K562 (cell line): ENCODE results near the gene KPNA1. TPM values are rescaled to one million over a fixed set of nuclear protein-coding genes. Genes with fewer than 3 reads are reported as not detected.

Source experiments
- ATAC-seq: fragments of 200-7000 bp; cut with Tn5 transposase; 3 replicates; pipeline ENCODE4 v1.9.1; 2020; ENCODE audit warnings: moderate library complexity
- BruUV-seq: library from RNA; stranded (reverse); fragments of 400-500 nt; replicated peaks from 2 replicates; lab custom pipeline; 2021; lab: Mats Ljungman, UMichigan
- CTCF ChIA-PET: fragments of 300-600 bp; formaldehyde crosslinking; extraction: SDS; loops from one replicate; lab custom pipeline; 2021; ENCODE audit warnings: low intra/inter-chr PET ratio; lab: Yijun Ruan, JAX
- POLR2A ChIA-PET: fragments of 300-600, 350-650 bp; sonication (Branson Sonifier 250); formaldehyde crosslinking; extraction: SDS; loops from one replicate; lab custom pipeline; 2021; ENCODE audit warnings: antibody characterized with exemption, inconsistent platforms; lab: Yijun Ruan, JAX
- DNase-seq, 4 experiments: peaks; one replicate each; pipeline versions ENCODE4 v3.0.0 to v3.0.0-alpha.2; 2011 to 2018; ENCODE audit warnings: low spot score in 3 of 4, mixed read lengths in 3 of 4; ENCODE audit errors: extremely low read depth in 1 of 4
- FAIRE-seq: peaks from 2 replicates; lab custom pipeline; 2011; peaks lifted over from hg19 to GRCh38; lab: Jason Lieb, UNC
- H2AFZ ChIP-seq: 2 replicates; pipeline ENCODE4 v1.6.0; 2011; ENCODE audit warnings: low read depth, low read length, control low read depth, inconsistent platforms
- H3K27ac ChIP-seq: fragments of 200-600 bp; 3 replicates; pipeline ENCODE4 v1.8.0; 2011; ENCODE audit warnings: low read depth, mild to moderate bottlenecking, control low read depth, inconsistent platforms, low read length, moderate library complexity, mixed read lengths; ENCODE audit errors: extremely low read depth
- H3K27me3 ChIP-seq, 2 experiments: fragments of 300-600 bp in 1 of 2; 2 replicates in 1 of 2; 3 replicates in 1 of 2; pipeline versions ENCODE4 v1.6.0 to v1.8.0; 2011; ENCODE audit warnings: inconsistent platforms in 2 of 2, low read length in 2 of 2, mild to moderate bottlenecking in 1 of 2, mixed read lengths in 1 of 2, moderate library complexity in 1 of 2; ENCODE audit not compliant: control insufficient read depth in 2 of 2, insufficient read depth in 2 of 2
- H3K36me3 ChIP-seq: fragments of 300-600 bp; 3 replicates; pipeline ENCODE4 v1.8.0; 2011; ENCODE audit warnings: mild to moderate bottlenecking, low read length, inconsistent platforms; ENCODE audit not compliant: control insufficient read depth, insufficient read depth
- H3K4me1 ChIP-seq, 2 experiments: fragments of 200-600 bp in 1 of 2; replicated peaks in 1 of 2; 2 replicates in 1 of 2; 3 replicates in 1 of 2; pipeline versions ENCODE4 v1.5.1 to v1.8.0; 2011; ENCODE audit warnings: inconsistent platforms in 2 of 2, low read length in 2 of 2, mild to moderate bottlenecking in 1 of 2, mixed read lengths in 1 of 2, moderate library complexity in 1 of 2; ENCODE audit not compliant: control insufficient read depth in 2 of 2, insufficient read depth in 2 of 2
- H3K4me2 ChIP-seq: 2 replicates; pipeline ENCODE4 v1.6.1; 2011; ENCODE audit warnings: low read length, control low read depth, inconsistent platforms, mixed read lengths; ENCODE audit not compliant: insufficient read depth
- H3K4me3 ChIP-seq: fragments of 200-600 bp; sonication (generic), shearing (Covaris generic); 2 replicates; pipeline ENCODE4 v1.5.1; 2016; ENCODE audit warnings: control low read depth, inconsistent platforms
- H3K79me2 ChIP-seq: fragments of 200-600 bp; 3 replicates; pipeline ENCODE4 v1.8.0; 2011; ENCODE audit warnings: low read length, inconsistent platforms; ENCODE audit not compliant: control insufficient read depth, insufficient read depth
- H3K9ac ChIP-seq, 2 experiments: 2 replicates each; pipeline versions ENCODE4 v1.6.0 to v1.6.1; 2011; ENCODE audit warnings: low read depth in 2 of 2, low read length in 2 of 2, control low read depth in 1 of 2, inconsistent platforms in 1 of 2, mild to moderate bottlenecking in 1 of 2, mixed read lengths in 1 of 2; ENCODE audit not compliant: insufficient read depth in 1 of 2
- H3K9me1 ChIP-seq: one replicate; pipeline ENCODE4 v1.6.0; 2011; ENCODE audit warnings: inconsistent platforms, mild to moderate bottlenecking, low read length, moderate library complexity; ENCODE audit not compliant: control insufficient read depth, insufficient read depth
- H3K9me3 ChIP-seq: replicated peaks from 2 replicates; pipeline ENCODE4 v1.5.1; 2011; ENCODE audit warnings: low read depth, low read length, inconsistent platforms; ENCODE audit not compliant: control insufficient read depth, insufficient read depth
- H4K20me1 ChIP-seq: replicated peaks from 2 replicates; pipeline ENCODE4 v1.6.1; 2011; ENCODE audit warnings: low read length, inconsistent platforms, mixed read lengths; ENCODE audit not compliant: control insufficient read depth, insufficient read depth
- MTA2 ChIP-seq: fragments of 450-650 bp; IDR thresholded peaks from 2 replicates; pipeline ENCODE4 v1.6.1; 2016; ENCODE audit warnings: low read depth
- NBN ChIP-seq: fragments of 450-650 bp; IDR thresholded peaks from 2 replicates; pipeline ENCODE4 v1.6.1; 2016; ENCODE audit warnings: low read depth, mild to moderate bottlenecking
- NFIX ChIP-seq: fragments of 250-450 bp; sonication (Bioruptor Pico); IDR thresholded peaks from 2 replicates; pipeline ENCODE4 v1.4.0; 2020; ENCODE audit warnings: low read depth, mild to moderate bottlenecking, moderate library complexity
- POLR2G ChIP-seq: fragments of 200-400 bp; formaldehyde crosslinking; IDR thresholded peaks from 2 replicates; pipeline ENCODE4 v1.6.1; 2017; ENCODE audit warnings: low read depth, mild to moderate bottlenecking, antibody characterized with exemption, low read length, moderate library complexity
- STAG1 ChIP-seq: sonication (generic); formaldehyde crosslinking; IDR thresholded peaks from 2 replicates; pipeline ENCODE4 v1.5.0; 2020; ENCODE audit warnings: missing genetic modification reagents, borderline replicate concordance
- ZBED1 ChIP-seq: IDR thresholded peaks from 2 replicates; pipeline ENCODE4 v1.6.1; 2014
- WGBS: fragments of 100-300 bp; shearing (Covaris generic); methylation state at CpG from one replicate; pipeline ENCODE4 v1.1.6; 2016; ENCODE audit warnings: low coverage, mixed read lengths; ENCODE audit not compliant: insufficient coverage; ENCODE audit errors: missing lambda C conversion rate; 5-methylcytosine and 5-hydroxymethylcytosine counted together
- in situ Hi-C: fragments of 300-500 bp; cut with MboI; formaldehyde crosslinking; loops from 4 replicates; pipeline ENCODE4 v1.15.0; 2018; ENCODE audit warnings: inconsistent platforms, mixed read lengths
- intact Hi-C: fragments of 100-400 bp; cut with micrococcal nuclease; formaldehyde crosslinking; loops from 2 replicates; pipeline ENCODE4 v1.14.2; 2022
- polyA plus RNA-seq, 8 experiments: library from polyadenylated mRNA; depleted of rRNA in 4 of 8; stranded (reverse) in 5 of 8; unstranded in 3 of 8; fragments of >200 nt; fragmentation: Nextera tagmentation in 2 of 8; fragmentation: Illumina TruSeq in 1 of 8; extraction: Ambion mirVana in 2 of 8; extraction: Trizol in 1 of 8; gene quantifications; 2 replicates each; pipeline versions ENCODE4 v1.2.1 to v1.2.3, GENCODE V29; 2011 to 2014; ENCODE audit warnings: inconsistent platforms in 1 of 8, missing spikeins in 1 of 8
- total RNA-seq, 7 experiments: library from RNA; depleted of rRNA in 6 of 7; stranded (reverse); fragments of >200 nt in 6 of 7; fragmentation: Illumina TruSeq in 2 of 7; extraction: Trizol in 2 of 7; gene quantifications; 2 replicates each; pipeline versions ENCODE4 v1.2.1 to v1.2.3, GENCODE V29; 2011 to 2021; ENCODE audit warnings: low replicate concordance in 1 of 7
- TF ChIP-seq, protein P1 (sequence below): fragments of 450-650 bp; IDR thresholded peaks from 2 replicates; pipeline ENCODE4 v1.6.1; 2018; ENCODE audit warnings: mild to moderate bottlenecking, low read depth; ENCODE audit not compliant: partially characterized antibody
- TF ChIP-seq, protein P2 (sequence below): fragments of 450-650 bp; IDR thresholded peaks from 2 replicates; pipeline ENCODE4 v1.6.1; 2016; ENCODE audit warnings: mild to moderate bottlenecking
- TF ChIP-seq, protein P3 (sequence below), 2 experiments: fragments of 450-650 bp in 1 of 2; IDR thresholded peaks; 2 replicates each; pipeline ENCODE4 v1.6.1; 2011 to 2017; ENCODE audit warnings: low read depth in 2 of 2, antibody characterized with exemption in 1 of 2, borderline replicate concordance in 1 of 2, low read length in 1 of 2, mild to moderate bottlenecking in 1 of 2, mixed read lengths in 1 of 2; ENCODE audit not compliant: control insufficient read depth in 1 of 2
- TF ChIP-seq, protein P4 (sequence below): sonication (generic); formaldehyde crosslinking; IDR thresholded peaks from 2 replicates; pipeline ENCODE4 v1.8.1; 2023; ENCODE audit warnings: missing genetic modification reagents, mild to moderate bottlenecking, borderline replicate concordance

The KPNA1 gene
- total and polyA plus RNA-seq, 9 of the 15 experiments (the other 6 are each of a cell fraction or from before 2014, with no cell fraction given) = 9.3 to 53.8 (median 33.5) TPM

DNA sequence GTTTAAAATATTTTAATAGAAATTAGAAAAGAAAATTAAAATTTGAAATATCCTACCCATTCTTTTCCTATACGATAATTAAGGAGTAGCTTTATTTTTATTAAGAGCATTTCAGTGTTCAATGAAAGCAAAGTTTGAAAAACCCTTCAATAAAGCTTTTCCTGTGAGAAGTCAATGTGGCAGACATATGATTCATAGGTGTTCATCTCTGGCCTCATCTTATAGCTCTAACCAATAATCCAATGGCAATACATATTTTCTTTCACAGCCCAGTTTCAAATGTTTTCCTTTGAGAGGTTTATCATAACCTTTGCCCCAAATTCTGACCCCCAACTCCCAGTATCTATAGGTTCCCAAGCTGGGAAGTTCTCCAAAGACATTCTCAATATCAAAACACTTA, 8.3 kb downstream of the KPNA1 start:
- no peak overlapping the region for H3K9ac ChIP-seq
- H3K27me3 ChIP-seq = no peaks in the 10 kb centered on the region
- in situ Hi-C loops = no loop called here
- intact Hi-C loops = no loop called here
- no peaks in the 10 kb centered on the region for H3K36me3 ChIP-seq
- no peak for ATAC-seq
- no peak for FAIRE-seq
- no peak overlapping the region for H3K4me3 ChIP-seq
- no peak for DNase-seq
- POLR2A ChIA-PET = no interaction called here
- H2AFZ ChIP-seq = no peak overlapping the region
- 88% methylated on average over 1 of the region's 1 CpG for WGBS
- peaks cover 12% of the 10 kb centered on the region for H4K20me1 ChIP-seq
- CTCF ChIA-PET = no interaction called here
- H3K79me2 ChIP-seq = peaks cover 100% of the 10 kb centered on the region
- no peaks in the 10 kb centered on the region for H3K9me1 ChIP-seq
- H3K4me1 ChIP-seq = peaks cover 8 to 32% of the 10 kb centered on the region in 2 experiments; a peak in 3 of 5 replicates
- BruUV-seq = no TSS peak
- H3K9me3 ChIP-seq = no peaks in the 10 kb centered on the region
- no peak overlapping the region for H3K27ac ChIP-seq
- H3K4me2 ChIP-seq = no peak overlapping the region
- TF ChIP-seq MTA2 (no peak), STAG1 (CRISPR knock-in tag) (no peak), ZBED1 (no peak), NFIX (no peak), POLR2G (no peak), NBN (no peak)
- TF ChIP-seq, protein P1, sequence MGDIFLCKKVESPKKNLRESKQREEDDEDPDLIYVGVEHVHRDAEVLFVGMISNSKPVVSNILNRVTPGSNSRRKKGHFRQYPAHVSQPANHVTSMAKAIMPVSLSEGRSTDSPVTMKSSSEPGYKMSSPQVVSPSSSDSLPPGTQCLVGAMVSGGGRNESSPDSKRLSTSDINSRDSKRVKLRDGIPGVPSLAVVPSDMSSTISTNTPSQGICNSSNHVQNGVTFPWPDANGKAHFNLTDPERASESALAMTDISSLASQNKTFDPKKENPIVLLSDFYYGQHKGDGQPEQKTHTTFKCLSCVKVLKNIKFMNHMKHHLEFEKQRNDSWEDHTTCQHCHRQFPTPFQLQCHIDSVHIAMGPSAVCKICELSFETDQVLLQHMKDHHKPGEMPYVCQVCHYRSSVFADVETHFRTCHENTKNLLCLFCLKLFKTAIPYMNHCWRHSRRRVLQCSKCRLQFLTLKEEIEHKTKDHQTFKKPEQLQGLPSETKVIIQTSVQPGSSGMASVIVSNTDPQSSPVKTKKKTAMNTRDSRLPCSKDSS = no peak
- TF ChIP-seq, protein P2, sequence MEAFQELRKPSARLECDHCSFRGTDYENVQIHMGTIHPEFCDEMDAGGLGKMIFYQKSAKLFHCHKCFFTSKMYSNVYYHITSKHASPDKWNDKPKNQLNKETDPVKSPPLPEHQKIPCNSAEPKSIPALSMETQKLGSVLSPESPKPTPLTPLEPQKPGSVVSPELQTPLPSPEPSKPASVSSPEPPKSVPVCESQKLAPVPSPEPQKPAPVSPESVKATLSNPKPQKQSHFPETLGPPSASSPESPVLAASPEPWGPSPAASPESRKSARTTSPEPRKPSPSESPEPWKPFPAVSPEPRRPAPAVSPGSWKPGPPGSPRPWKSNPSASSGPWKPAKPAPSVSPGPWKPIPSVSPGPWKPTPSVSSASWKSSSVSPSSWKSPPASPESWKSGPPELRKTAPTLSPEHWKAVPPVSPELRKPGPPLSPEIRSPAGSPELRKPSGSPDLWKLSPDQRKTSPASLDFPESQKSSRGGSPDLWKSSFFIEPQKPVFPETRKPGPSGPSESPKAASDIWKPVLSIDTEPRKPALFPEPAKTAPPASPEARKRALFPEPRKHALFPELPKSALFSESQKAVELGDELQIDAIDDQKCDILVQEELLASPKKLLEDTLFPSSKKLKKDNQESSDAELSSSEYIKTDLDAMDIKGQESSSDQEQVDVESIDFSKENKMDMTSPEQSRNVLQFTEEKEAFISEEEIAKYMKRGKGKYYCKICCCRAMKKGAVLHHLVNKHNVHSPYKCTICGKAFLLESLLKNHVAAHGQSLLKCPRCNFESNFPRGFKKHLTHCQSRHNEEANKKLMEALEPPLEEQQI = no peak
- TF ChIP-seq, protein P3, sequence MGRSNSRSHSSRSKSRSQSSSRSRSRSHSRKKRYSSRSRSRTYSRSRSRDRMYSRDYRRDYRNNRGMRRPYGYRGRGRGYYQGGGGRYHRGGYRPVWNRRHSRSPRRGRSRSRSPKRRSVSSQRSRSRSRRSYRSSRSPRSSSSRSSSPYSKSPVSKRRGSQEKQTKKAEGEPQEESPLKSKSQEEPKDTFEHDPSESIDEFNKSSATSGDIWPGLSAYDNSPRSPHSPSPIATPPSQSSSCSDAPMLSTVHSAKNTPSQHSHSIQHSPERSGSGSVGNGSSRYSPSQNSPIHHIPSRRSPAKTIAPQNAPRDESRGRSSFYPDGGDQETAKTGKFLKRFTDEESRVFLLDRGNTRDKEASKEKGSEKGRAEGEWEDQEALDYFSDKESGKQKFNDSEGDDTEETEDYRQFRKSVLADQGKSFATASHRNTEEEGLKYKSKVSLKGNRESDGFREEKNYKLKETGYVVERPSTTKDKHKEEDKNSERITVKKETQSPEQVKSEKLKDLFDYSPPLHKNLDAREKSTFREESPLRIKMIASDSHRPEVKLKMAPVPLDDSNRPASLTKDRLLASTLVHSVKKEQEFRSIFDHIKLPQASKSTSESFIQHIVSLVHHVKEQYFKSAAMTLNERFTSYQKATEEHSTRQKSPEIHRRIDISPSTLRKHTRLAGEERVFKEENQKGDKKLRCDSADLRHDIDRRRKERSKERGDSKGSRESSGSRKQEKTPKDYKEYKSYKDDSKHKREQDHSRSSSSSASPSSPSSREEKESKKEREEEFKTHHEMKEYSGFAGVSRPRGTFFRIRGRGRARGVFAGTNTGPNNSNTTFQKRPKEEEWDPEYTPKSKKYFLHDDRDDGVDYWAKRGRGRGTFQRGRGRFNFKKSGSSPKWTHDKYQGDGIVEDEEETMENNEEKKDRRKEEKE (IDR thresholded peaks at IDR 0.05; ENCODE audit: borderline replicate concordance in 1 of 2, control insufficient read depth in 1 of 2, low read depth in 2 of 2, low read length in 1 of 2) = no peak
- TF ChIP-seq, protein P4, sequence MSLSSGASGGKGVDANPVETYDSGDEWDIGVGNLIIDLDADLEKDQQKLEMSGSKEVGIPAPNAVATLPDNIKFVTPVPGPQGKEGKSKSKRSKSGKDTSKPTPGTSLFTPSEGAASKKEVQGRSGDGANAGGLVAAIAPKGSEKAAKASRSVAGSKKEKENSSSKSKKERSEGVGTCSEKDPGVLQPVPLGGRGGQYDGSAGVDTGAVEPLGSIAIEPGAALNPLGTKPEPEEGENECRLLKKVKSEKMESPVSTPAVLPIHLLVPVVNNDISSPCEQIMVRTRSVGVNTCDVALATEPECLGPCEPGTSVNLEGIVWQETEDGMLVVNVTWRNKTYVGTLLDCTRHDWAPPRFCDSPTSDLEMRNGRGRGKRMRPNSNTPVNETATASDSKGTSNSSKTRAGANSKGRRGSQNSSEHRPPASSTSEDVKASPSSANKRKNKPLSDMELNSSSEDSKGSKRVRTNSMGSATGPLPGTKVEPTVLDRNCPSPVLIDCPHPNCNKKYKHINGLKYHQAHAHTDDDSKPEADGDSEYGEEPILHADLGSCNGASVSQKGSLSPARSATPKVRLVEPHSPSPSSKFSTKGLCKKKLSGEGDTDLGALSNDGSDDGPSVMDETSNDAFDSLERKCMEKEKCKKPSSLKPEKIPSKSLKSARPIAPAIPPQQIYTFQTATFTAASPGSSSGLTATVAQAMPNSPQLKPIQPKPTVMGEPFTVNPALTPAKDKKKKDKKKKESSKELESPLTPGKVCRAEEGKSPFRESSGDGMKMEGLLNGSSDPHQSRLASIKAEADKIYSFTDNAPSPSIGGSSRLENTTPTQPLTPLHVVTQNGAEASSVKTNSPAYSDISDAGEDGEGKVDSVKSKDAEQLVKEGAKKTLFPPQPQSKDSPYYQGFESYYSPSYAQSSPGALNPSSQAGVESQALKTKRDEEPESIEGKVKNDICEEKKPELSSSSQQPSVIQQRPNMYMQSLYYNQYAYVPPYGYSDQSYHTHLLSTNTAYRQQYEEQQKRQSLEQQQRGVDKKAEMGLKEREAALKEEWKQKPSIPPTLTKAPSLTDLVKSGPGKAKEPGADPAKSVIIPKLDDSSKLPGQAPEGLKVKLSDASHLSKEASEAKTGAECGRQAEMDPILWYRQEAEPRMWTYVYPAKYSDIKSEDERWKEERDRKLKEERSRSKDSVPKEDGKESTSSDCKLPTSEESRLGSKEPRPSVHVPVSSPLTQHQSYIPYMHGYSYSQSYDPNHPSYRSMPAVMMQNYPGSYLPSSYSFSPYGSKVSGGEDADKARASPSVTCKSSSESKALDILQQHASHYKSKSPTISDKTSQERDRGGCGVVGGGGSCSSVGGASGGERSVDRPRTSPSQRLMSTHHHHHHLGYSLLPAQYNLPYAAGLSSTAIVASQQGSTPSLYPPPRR (CRISPR knock-in tag) = no peak
